ENCODE data around the gene PATE2. TPM values are rescaled to one million over a fixed set of nuclear protein-coding genes. Genes with fewer than 3 reads are reported as not detected.

PATE2 gene
- polyA plus RNA-seq, 3 donors = 0.07 TPM; not detected in 2

Other genes with a start within 250 kb of the PATE2 start
- gene EI24, start 209.4 kb downstream of the PATE2 start, polyA plus RNA-seq (ENCODE audit: insufficient read length in 3 of 3) = 100 to 1,000 TPM; 124 to 136 (median 133) TPM
- 100 to 1,000 TPM; 203 to 233 (median 218) TPM for gene STT3A, start 186.0 kb downstream of the PATE2 start, polyA plus RNA-seq (ENCODE audit: insufficient read length in 3 of 3)
- gene CHEK1, start 153.7 kb downstream of the PATE2 start, polyA plus RNA-seq (ENCODE audit: insufficient read length in 3 of 3) = 10 to 100 TPM; 30.1 to 36.2 (median 31.8) TPM
- 1 to 10 TPM in 1 of 3 donors, under 1 TPM in 2; 0.58 to 1.4 (median 0.62) TPM for gene ACRV1, start 98.0 kb downstream of the PATE2 start, polyA plus RNA-seq (ENCODE audit: insufficient read length in 3 of 3)
- not detected for gene PATE1, start 32.5 kb downstream of the PATE2 start, polyA plus RNA-seq (ENCODE audit: insufficient read length in 3 of 3)
- not detected for gene PATE3, start 9.3 kb upstream of the PATE2 start, polyA plus RNA-seq (ENCODE audit: insufficient read length in 3 of 3)
- under 1 TPM in 2 of 3 donors, not detected in 1; 0.06 to 0.08 TPM for gene PATE4, start 54.5 kb upstream of the PATE2 start, polyA plus RNA-seq (ENCODE audit: insufficient read length in 3 of 3)
- gene HYLS1, start 108.8 kb upstream of the PATE2 start, polyA plus RNA-seq (ENCODE audit: insufficient read length in 3 of 3) = 10 to 100 TPM; 13.4 to 13.8 (median 13.6) TPM
- 10 to 100 TPM; 18.5 to 21.8 (median 19.7) TPM for gene PUS3, start 124.4 kb upstream of the PATE2 start, polyA plus RNA-seq (ENCODE audit: insufficient read length in 3 of 3)
- gene DDX25, start 125.7 kb upstream of the PATE2 start, polyA plus RNA-seq (ENCODE audit: insufficient read length in 3 of 3) = 1 to 10 TPM; 3.9 to 4.8 (median 4.5) TPM
- not detected for gene VSIG10L2, start 167.2 kb upstream of the PATE2 start, polyA plus RNA-seq (ENCODE audit: insufficient read length in 3 of 3)

Data from right renal cortex interstitium (tissue), 3 donors.